ENCODE data around the gene TOR1A.

Gene TOR1A

GRCh38 chr9:129851821-129852220 is 27.9 kb upstream of the TOR1A start:
- DNase-seq = no peak

- no peak for DNase-seq
These were observed 27.1 kb upstream of the TOR1A start for GRCh38 chr9:129850821-129851550.

- DNase-seq = no peak
These were observed 26.0 kb upstream of the TOR1A start for GRCh38 chr9:129849901-129850300.

DNA sequence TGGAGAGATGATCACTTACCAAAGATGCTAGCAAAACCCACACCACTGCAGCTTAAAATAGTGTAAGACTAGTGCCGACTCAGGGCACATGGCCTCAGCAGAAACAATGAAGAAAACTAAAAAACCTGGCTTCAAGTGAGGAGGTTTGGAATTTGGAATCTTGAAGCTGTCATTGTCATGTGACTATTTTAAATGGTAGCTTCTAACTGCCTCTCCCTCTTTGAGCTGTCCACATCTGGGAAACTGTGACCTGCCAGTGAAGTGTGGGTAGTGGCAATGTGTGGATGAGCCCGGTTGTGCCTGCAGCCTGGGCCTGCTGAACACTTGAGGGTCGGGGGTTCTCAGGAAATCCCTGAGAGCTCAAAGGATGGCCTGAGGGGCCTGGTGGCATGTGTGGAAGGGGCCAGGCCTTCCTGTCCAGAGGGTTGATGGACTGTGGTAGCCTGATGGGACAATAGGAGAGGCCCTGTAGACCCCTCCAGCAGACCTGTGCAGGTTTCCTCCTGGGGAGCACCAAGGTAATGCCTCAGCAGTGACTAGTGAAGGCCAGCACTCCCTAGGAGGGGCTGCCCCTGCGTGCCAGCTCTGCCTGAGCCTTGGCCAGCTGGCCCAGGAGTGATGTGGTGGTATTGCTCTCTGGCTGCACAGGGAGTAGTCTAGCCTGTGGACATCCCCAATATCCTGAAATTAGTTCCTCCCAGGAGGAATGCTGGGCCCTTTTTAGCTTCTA is 24.9 kb upstream of the TOR1A start:
- DNase-seq = no peak

- no peak for DNase-seq
These were observed 21.4 kb upstream of the TOR1A start for GRCh38 chr9:129845373-129845772.

DNA sequence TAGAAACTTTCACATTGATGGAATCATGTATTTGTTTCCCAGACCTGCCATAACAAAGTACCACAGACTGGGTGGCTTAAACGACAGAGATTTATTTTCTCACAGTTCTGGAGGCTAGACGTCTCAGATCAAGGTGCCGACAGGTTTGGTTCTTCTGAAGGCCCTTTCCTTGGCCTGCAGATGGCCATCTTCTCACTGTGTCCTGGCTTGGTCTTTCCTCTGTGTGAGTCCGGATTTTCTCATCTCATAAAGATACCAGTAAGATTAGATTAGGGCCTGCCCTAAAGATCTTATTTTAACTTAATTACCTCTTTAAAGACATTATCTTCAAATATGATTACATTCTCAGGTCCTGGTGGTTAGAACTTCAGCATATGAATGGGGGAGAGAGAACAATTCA is 17.1 kb upstream of the TOR1A start:
- no peak for DNase-seq

GRCh38 chr9:129840034-129840433 is 16.1 kb upstream of the TOR1A start:
- DNase-seq = no peak

- DNase-seq = no peak
These were observed 15.5 kb upstream of the TOR1A start for GRCh38 chr9:129839324-129840023.

DNA sequence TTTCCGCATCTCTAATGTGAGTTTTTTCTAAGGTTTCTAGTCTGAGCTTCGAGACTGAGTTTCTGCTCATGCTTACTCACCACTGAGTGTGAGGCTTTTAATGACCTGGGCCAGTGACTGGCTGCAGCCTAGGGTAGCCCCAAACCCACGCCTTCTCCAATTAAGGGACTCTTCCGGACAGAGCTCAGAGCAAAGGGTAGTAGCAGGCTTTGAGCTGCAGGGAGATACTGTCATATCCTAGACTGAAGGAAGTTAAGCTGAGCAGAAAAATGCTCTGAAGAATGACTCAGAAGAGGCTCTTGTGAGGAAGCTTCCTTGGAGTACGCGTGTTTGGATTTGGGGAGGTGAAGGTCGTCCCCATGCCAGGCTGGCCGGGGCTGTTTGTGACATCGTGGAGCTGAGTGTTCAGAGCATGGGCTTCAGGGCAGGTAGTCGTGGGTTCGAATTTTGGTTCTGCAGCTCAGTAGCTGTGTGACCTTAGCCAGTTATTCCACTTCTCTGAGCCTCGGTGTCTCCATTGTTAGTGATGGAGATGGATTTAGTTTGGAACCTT is 14.8 kb upstream of the TOR1A start:
- DNase-seq = no peak

- DNase-seq = no peak
These were observed 12.5 kb upstream of the TOR1A start for GRCh38 chr9:129836311-129837007.

- DNase-seq = no peak
These were observed 11.9 kb upstream of the TOR1A start for GRCh38 chr9:129835860-129836223.

DNA sequence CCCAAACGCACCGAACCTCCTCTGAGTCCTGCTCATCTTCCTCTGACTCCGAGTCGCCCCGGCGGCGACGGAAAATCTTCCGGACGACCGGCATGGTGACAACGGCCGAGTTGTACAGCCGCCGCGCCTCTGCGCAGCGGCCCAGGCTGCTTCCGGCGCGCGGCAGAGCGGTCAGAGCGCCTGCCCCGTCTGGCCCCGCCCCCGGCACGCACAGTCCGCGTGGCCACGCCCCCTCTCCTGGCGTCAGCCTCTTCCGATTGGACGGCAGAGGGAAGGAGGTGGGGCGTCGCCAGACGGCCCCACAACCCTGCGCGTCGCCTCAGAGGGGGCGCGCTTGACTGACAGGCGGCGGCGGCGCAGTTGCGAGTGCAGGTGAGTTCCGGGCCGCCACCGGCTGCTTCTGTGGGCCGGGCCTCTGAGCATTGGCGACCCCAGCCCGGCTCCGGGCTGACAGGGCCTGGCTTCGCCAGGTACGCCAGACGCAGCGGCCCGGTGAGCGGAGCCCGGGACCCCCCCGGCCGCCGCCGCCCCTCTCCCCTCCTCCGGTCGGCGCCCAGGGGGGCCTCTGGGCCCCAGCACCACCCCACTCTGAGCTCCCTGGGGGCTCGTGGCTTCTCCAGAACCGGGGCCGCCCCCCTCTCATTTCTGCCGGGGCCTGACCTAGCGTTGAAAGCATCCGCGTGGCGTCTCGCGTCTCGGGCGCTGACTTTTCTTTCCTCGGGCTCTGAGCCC is 11.4 kb upstream of the TOR1A start, which contains the start of the genes C9orf78 and USP20:
Gene C9orf78 (minus strand): TSS at position 148 of the 732 bp plus-strand sequence. CDS start 54 bp downstream, at position 94.
Gene USP20 (plus strand): TSS at position 331 of the 732 bp plus-strand sequence. CDS start 17,098 bp downstream, outside the sequence.
- DNase-seq = peak; percentile 46

GRCh38 chr9:129834489-129835127 is 10.7 kb upstream of the TOR1A start:
- no peak for DNase-seq

- DNase-seq = no peak
These were observed 9.0 kb upstream of the TOR1A start for GRCh38 chr9:129832982-129833381.

- DNase-seq = no peak
These were observed 5.0 kb upstream of the TOR1A start for GRCh38 chr9:129828969-129829368.

- no peak for DNase-seq
These were observed 4.1 kb upstream of the TOR1A start for GRCh38 chr9:129828051-129828450.

DNA sequence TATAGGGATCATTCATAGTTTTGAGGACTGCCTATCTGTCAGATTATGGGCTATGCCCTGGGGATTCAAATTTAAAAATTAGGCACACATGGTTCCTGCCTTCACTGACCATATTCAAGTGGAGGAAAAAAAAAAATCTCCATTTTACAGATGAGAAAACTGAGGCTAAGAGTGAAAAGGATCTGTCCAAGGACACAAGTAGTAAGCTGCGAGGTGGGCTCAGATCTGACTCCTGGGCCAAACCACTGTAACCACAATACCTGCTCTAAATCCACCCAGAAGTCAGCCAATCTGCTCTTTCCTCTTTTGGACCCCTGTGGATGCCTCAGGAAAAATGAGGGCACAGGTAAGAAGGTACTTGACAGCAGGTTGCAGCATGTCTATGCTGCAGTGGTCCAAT is 2.8 kb upstream of the TOR1A start:
- DNase-seq = no peak

DNA sequence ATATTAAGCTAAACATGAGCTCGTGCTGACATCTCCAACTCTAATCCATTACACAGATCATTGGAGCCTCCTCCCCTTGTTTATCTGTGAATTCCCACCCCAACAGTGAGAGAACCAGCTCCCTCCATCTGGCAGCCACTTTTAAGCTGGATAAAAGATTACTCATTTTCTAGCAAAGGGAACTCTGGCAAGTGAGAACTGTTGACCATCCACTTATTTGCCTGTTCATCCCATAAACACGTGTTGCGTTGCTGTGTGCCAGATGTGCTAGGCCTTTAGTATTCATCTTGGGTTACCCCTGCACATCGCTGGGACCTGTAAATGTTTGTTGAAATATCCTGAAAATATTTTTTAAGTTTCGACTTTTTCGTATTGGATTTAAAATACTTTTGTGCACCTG is 2.4 kb upstream of the TOR1A start:
- no peak for DNase-seq

- DNase-seq = no peak
These were observed 398 bp downstream of the TOR1A start for GRCh38 chr9:129823542-129823934.

DNA sequence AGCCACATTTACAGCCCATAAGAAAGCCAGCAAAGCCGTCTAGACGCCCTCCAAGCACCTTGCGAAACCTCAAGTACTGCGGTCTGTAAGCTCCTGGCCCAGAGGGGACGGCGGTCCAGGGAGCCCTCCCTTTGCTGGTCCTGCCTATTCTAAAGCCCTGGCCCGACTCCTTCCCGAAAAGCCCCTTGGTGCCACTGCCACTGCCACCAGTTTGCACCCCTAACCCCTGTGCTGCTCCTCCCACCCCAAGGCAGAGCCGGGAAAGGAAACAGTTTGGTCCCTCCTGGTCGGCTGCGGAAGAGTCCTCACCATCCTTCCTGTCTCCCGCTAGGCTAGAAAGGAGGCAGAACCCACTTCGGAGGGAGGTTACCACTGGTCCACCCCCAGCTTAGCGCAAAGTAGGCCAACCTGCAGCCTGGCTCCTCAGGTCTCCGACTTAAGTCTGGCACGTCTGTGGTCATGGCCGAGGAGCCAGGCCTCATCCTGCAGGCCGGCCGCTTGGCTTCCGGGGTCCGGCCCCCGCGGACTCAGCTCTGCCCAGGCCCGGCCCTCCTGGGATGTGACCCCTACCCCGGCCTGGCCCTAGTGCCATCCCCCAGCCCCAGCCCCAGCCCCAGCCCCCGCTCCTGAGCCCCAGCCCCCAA is 916 bp downstream of the TOR1A start:
- DNase-seq = no peak

All from NCI-H187 treated with DMSO at 0.1 percent for 48 hours (cell line).